Superior temporal gyrus (tissue), 1 donor: ENCODE measurements around the gene RNF225.
"Not testable (repeated sequence)": the region's sequence is repeated elsewhere in the genome, so short reads cannot be mapped to it uniquely, and the experiment has no call there.

Experiments used
- DNase-seq: peaks from one replicate; pipeline ENCODE4 v3.0.0-alpha.2; 2016; ENCODE audit errors: extremely low spot score

Gene RNF225

DNA sequence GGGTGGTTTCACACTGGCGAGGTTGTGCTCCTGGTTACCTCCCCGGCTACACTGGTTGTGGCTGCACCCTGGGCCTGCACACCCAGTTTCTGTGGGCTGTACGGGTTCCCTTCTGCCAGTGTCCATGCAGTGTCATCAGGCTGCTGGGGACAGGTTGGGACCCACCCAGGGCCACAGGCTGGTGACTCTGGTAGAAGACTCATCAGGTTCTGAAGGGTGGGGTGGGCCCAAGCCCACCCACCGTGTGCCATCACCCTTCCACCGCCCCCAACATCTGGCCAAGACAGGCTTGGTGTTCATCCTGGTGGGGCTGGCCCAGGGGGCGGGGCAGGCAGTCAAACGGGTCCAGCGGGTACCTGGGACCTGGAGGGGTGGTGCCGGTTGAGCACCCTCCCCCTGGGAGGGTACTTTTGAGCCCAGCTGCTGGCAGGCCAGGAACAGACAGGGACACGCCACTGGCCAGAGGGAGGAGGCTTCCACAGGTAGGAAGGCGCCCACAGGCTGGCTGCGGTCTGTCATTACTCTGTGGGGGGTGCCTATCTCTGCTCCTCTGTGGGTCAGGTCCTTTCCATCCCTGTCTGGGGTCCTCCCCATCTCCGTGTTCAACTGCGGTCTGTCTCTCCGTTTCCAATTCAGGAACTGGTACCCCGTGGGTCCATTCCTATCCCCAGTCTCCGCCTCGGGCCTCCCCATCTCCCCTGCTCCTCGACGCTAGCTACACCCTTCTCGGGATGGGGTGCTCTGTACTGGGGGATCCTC is at the start of gene RNF225:
Gene RNF225 (plus strand): TSS at position 437 of the 759 bp plus-strand sequence. CDS start 434 bp downstream, outside the sequence.
- no peak for DNase-seq

DNA sequence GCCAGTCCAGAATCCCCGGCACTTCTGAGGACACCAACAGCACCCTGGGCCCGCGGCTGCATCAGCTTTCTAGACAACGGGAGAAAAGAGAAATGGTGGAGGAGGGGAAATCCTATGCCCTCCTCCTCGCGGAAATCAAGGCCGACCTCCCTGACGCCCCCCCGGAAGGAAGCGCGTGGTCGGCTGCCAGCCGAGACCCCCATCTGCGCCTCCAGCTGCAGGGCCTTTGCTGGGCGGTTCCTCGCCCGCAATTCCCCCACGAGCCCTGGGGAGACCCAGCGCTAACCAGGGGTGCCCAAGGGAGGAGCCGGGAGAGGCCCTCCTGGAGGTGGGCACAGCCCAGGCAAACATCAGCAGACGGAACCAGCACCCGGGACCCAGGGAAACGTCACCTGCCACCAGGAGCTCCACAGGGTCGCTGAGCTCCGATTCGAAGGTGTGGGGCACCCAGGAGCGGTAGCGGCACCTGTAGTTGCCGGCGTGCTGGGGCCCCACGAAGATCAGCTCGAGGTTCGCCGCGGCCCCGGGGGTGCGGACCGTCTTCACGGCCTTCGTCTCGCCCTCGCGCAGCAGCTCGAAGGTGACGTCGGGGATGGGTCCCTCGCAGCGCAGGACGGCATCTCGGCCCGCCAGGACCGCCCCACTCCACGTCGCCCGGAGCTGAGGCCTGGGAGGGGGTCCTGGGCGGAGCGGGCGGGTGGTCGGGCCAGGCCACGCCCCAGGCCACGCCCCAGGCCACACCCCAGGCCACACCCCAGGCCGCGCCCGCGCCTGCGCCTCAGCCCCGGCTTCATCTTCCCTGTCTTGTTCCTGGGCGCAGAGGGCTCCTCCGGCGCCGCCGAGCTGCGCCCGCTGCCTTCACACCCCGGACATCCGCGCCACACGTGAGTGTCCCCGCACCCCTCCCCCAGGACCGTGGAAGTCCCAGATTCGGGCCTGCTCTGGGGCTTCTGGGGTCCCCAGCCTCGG is 48.2 kb upstream of the RNF225 start:
- DNase-seq = peak; percentile 78

DNA sequence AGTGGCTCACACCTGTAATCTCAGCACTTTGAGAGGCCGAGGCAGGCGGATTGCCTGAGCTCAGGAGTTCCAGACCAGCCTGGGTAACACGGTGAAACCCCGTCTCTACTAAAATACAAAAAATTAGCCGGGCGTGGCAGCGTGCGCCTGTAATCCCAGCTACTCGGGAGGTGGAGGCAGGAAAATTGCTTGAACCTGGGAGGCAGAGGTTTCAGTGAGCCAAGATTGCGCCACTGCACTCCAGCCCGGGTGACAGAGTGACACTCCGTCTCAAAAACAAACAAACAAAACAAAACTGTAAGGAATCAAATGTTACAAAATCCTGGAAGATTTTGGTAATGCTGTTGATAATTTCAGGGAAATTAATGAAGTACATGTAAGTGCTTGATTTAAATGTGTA is 47.4 kb upstream of the RNF225 start:
- DNase-seq = not testable (repeated sequence)

DNA sequence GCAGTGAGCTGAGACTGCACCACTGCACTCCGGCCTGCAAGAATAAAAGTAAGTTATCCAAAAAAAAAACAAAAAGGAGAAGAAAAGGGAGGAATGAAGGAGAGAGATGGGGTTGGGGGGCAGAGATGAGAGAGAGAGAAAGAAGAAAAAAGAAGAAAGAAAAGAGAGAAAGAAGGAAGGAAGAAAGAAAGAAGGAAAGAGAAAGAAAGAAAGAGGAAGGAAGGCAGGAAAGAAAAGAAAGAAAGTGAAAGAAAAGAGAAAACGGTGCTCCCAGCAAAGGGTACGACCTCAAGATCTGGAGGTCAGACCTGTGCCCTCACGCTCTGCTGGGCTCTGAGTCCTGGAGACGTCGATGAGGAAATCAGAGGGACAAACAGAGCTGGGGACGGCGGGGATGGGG is 45.9 kb upstream of the RNF225 start:
- DNase-seq = no peak

DNA sequence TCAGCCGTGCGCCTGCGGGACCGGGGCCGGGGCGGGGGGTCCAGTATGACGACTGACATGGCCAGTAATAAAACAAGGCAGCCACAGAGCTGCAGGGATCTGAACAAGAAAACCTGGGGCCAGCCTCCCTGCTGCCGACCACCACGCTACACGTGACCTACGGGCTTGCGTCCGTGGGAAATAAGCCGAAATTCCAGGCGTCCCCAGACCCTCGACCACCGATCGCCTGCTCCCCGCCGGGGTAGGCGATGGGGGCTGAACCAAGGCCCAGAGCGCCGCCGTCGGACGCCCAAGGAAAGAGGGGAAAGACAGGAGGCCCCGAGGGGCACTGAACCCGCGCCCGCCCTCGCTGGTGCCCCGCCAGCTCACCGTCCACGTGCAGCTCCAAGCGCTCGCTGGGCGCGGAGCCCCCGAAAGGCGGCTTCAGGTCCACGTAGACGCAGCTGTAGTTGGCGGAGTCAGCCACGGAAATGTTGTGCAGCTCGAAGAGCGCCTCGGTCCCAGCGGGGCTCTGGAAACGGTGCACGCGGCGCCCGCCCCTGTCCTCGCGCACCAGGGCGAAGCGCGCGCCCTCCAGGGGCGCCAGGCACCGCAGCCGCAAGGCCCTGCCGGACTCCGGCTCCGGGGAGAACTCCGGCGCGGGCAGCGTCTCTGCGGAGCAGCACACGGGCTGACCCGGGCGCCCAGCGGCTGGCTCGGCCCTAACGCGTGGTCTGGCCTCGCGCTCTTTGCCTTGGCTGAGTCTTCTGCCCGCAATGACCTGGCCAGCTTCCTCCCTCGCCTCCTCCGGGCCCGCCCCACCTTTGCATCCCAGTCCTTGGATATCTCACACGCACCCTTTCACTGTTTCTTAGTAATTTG is 45.2 kb upstream of the RNF225 start:
- no peak for DNase-seq

DNA sequence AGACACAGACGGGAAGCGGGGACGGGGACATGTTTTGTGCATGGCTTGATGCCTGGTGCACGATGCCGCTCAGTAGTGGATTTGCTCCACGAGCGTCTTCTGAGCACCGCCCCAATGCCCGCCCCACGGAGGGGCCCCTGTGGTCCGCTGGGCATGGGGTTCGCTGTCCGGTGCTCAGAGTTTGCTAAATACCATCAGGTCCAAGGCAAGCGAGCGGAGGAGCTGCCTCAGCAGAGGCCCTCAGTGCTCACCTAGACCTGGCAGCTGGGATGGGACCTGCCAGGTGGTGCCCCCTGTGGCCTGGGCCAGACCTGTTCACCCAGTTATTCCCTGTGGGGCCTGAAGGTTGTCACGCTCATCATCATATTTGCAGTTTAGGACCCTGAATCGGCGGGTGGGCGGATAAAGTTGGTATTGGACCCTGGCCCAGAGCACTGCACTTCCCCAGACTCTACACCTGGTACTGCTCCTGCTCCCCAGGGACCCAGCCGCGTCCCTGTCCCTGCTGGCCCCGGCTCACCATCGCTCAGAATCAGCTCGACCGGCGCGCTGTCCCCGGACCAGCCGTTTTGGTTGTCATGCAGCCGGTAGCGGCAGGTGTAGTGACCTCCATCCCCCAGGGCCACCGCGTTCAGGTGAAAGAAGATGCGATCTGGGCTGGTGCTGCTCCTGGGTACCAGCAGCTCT is 44.4 kb upstream of the RNF225 start:
- DNase-seq = no peak

DNA sequence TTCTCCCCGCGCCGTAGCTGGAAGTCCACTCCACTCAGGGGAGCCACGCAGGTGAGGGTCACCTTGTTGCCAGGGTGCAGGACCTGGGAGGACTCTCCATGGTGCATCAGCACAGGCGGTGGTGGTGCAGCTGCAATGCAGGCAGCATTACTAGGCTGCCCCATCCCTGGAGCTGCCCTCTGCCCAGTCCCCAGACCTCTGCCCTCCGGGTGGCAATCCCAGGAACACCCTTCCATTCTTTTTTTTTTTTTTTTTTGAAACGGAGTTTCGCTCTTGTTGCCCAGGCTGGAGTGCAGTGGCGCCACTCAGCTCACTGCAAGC is 43.9 kb upstream of the RNF225 start:
- DNase-seq = no peak

DNA sequence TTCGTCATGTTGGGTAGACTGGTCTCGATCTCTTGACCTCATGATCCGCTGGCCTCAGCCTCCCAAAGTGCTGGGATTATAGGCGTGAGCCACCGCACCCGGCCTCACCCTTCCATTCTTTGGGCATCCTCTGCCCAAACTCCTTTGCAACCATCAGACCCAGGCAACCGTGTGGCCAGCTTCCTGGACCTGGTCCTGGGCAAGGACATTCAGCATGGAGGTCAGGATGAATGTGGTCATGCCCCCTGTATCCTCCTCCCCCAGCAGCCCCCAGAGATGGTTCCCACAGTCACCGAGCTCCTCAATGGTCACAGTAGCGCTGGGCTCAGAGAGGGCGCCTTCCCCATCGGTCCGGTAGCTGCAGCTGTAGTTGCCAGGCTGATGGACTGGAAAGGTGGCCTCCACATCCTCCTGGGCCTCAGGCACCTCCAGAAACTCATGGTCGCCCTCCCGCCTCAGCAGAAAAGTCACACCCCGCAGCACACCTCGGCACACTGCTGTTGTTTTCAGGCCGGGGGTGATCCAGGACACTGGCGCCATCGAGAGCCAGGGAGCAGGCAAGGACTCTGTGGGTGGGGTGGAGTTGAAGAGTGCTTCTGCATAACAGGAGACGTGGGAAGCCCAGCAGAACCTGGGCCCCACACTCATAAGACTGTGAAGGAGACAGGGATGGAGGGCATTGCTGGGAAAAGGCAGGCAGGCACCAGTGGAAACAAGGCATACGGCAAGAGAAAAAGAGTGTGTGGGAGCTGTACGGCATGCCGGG is 43.3 kb upstream of the RNF225 start:
- no peak for DNase-seq

DNA sequence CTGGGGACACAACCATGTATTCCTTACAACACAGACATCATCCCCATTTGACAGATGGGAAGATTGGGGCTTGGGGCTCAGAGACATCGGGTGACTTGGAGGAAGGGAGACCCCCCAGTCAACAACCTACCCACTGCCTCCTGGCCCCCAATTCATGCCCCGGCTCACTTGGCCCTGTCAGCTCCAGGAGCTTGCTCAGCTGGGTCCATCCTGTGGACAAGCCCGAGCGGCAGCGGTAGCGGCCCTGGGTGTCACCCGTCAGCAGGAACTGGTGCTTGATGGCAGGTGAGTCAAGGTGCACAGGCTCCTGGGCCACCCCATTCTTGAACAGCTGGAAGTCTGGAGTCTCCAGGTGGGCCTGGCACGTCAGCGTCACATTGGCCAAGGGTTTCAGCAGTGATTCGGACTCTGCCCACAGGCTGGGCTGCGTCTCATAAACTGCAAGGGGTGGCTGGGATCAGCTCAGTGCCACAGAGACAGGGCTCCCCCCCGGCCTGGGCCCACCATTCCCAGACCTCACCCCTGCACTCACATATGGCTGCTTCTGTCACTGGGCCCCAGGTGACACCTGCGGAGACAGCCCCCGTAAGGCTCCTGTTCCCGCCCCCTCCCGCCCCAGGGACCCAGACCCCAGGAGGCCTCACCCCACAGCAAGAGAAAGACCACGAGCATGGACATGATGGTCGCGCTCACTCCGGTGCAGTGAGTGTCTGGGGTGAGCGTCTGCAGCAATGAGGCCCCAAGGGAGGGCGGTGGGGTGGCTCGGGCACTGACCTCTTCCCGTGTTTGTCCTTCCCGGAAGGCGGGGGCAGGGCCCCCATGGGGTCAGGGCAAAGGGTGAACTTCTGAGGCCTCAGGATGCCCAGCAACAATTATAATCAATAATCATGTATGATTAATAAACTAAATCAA is 42.4 kb upstream of the RNF225 start, which contains the start of gene A1BG:
Gene A1BG (minus strand): TSS at position 733 of the 912 bp plus-strand sequence. CDS start 55 bp downstream, at position 678.
- DNase-seq = no peak

DNA sequence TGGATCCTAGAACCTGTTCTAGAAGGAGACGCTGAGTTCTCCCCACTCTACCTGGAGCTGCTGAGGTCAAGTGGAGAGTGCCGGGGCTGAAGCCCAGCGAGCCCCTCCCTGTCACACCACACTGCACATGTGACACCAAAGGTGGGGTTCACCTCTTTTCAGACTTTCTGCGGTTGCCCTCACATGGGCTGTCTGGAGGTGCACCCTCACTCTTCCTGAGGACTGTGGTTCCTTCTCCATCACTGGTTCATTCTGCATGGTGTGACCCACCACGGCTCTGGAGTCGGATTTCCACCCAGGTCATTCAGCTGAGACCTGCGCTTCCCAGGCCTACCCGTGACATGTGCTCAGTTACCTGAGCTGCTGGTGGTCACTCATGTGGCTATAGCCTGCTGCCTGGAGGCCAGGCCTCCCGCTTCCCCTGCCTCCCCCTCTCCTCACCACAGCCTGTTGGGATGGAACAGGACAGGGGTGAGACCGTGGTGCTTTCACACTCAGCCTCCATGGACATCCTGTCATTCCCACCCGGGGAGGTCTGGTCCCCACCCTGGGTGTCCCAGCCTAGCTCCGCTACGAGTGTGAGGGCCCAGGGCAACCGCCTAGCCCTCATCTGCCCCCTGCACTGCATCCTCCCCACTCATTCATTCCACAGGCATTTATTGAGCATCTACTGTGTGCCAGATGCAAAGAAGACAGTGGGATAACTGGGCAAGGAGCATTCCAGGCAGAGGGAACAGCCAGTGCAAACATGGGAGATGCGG is 41.6 kb upstream of the RNF225 start:
- DNase-seq = no peak

DNA sequence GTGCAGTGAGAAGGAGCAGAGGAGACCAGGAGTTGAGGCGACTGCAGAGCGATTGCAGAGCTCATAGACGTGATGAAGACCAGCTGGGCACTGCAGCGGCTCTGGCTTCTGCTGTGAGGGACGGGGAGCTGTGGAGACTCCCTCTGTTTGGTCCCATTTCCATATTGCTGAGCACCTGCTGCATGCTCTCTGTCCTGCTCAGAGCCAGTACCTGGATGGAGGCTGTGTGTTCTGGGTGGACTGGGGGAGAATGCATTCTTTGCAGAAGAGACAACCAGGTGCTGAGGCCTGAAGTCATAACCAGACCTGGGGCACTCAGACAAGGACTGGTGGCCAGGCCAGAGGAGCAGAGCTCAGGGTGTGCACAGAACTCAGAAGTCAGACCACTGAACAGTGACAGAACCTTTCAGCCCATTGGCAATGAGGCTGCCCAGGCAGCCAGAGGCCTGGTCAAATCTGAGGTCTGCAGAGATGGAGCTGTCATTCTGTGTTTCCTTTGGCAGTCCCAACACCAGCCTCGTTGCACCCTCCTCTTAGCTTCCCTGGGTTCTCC is 40.9 kb upstream of the RNF225 start:
- no peak for DNase-seq

DNA sequence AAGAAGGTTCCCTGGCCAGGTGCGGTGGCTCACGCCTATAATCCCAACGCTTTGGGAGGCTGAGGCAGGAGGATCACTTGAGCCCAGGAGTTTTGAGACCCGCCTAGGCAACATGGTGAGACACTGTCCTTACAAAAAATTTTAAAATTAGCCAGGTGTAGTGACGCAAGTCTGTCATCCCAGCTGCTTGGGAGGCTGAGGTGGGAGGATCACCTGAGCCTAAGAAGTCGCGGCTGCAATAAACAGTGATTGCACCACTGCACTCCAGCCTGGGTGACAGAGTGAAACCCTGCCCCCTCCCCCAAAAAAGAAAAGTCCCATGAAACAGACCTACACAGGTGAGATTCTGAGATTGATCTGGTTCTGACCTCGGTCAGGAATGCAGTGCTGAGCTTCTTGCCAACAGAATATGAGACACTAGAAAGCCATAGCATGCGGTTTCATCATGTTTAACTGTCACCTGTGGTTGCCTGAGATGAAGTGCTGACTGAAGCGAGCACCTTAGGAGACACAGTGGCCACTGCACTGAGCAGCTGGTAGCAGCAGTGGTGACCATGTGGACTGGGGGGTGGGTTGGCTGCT is 40.1 kb upstream of the RNF225 start:
- DNase-seq = no peak

DNA sequence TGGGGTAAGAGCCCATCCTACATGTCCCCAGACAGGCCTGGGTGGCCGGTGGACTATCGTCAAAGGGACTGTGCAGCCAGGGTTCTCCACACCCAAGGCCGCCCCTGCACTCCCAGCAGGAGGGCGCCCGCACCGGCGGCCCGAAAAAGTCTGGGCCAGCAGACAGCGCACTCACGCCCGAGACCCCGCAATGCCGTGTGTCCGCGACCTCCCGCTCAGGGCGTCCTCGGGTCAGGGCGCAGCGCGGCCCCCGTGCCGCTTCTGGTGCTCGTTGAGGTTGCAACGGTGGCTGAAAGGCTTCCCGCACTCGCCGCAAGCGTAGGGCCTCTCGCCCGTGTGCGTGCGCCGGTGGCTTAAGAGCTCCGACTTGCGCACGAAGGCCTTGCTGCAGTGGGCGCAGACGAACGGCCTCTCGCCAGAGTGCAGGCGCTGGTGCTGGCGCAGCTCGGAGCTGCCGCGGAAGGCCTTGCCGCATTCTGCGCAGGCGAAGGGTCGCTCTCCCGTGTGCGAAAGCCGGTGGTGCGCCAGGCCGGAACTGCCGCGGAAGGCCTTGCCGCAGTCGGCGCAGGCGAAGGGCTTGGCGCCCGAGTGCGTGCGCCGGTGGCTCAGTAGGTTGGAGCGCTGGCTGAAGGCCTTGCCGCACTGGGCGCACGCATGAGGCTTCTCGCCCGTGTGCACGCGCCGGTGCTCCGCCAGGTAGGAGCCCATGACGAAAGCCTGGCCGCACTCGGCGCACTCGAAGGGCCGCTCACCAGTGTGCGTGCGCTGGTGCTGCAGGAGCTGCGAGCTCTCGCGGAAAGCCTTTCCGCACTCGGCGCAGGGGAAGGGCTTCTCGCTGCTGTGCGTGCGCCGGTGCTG is 39.3 kb upstream of the RNF225 start:
- DNase-seq = no peak

DNA sequence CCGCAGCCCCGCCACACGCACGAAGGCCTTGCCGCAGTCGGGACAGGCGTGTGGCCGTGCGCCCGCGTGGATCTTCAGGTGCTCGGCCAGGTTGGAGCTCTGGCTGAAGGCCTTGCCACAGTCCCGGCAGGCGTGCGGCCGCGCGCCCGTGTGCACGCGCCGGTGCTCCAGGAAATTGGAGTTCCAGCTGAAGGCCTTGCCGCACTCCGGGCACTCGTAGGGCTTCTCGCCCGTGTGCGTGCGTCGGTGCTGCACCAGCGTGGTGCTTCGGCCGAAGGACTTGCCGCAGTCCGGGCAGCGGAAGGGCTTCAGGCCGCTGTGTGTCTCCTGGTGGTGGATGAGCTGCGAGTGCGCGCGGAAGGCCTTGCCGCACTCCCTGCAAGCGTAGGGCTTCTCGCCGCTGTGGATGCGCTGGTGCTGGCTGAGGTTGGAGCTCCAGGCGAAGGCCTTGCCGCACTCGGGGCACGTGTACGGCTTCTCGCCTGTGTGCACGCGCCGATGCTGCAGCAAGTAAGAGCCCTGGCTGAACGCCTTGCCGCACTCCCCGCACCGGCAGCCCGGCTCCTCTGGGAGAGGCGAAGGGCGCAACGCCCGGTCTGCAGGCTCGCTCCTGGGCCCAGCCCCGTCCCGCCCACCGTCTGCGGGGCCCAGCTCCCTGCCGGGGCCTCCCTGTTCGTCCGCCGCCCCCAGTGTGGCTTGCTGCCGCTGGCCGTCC is 38.5 kb upstream of the RNF225 start:
- no peak for DNase-seq

DNA sequence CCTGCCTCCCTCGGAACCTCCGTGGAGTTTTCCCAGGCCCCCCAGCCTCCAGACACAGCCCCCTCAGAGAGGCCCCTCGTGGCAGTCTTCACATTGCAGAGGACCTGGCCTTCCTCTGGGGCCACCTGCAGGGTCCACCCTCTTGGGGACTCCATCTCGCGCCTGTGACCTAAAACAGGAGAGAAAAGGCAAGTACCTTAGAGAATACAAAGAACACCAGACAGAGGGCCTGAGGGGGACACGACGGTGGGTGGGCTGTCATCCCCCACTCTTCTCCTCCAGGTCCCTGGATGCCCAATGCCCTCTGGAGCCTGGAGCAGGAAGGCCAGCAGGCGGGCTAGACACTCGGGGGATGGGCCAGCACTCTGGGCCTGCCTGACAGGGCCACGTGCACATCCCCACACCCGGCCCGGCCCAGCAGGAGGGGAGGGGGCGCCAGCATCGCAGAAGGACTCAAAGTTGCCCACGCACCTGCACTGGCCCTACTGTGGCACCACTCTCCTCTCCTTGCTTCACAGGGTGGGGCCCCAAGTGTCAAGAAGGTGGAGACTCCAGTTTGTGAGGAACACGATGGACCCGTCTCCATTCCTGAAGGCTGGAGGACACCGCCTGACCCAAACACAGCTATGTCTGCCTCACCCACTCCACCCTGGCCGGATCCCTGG is 37.8 kb upstream of the RNF225 start:
- DNase-seq = no peak

DNA sequence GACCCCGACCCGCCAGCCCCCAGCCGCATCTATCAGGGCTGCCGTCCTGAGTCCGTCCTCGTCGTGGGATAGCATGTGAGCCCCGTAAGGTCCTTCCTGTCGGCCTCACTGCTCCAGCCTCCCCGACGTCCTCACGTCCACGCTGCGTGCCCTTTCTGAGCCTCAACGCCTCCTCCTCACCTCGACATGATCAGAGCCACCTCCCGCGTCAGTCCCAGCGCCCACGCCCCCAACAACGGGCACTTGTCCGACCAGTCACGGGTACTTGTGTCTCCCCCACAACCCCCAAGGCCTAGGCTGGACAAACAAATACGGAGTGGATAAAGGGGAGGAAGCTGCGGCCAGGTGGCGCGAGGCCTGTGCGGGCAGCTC is 33.6 kb upstream of the RNF225 start:
- no peak for DNase-seq
